ENCODE data around the gene DNAJB2.
"Not testable (repeated sequence)": the region's sequence is repeated elsewhere in the genome, so short reads cannot be mapped to it uniquely, and the experiment has no call there.

Gene DNAJB2

GRCh38 chr2:219258942-219259341 is 20.2 kb upstream of the DNAJB2 start:
- DNase-seq (ENCODE audit: low spot score) = not testable (repeated sequence)

GRCh38 chr2:219261024-219261855 is 17.9 kb upstream of the DNAJB2 start:
- no peak for DNase-seq (ENCODE audit: low spot score)

- DNase-seq (ENCODE audit: low spot score) = no peak
These were observed 12.9 kb upstream of the DNAJB2 start for GRCh38 chr2:219266232-219266631.

- DNase-seq (ENCODE audit: low spot score) = no peak
These were observed 12.3 kb upstream of the DNAJB2 start for GRCh38 chr2:219266886-219267285.

GRCh38 chr2:219268294-219268693 is 10.9 kb upstream of the DNAJB2 start:
- no peak for DNase-seq (ENCODE audit: low spot score)

GRCh38 chr2:219269362-219270054 is 9.7 kb upstream of the DNAJB2 start:
- DNase-seq (ENCODE audit: low spot score) = no peak

- no peak for DNase-seq (ENCODE audit: low spot score)
These were observed 9.2 kb upstream of the DNAJB2 start for GRCh38 chr2:219270055-219270372.

- no peak for DNase-seq (ENCODE audit: low spot score)
These were observed 8.1 kb upstream of the DNAJB2 start for GRCh38 chr2:219271021-219271420.

- DNase-seq (ENCODE audit: low spot score) = no peak
These were observed 6.8 kb upstream of the DNAJB2 start for GRCh38 chr2:219272356-219272755.

GRCh38 chr2:219272995-219273394 is 6.2 kb upstream of the DNAJB2 start:
- no peak for DNase-seq (ENCODE audit: low spot score)

- DNase-seq (ENCODE audit: low spot score) = no peak
These were observed 5.2 kb upstream of the DNAJB2 start for GRCh38 chr2:219273937-219274336.

- DNase-seq (ENCODE audit: low spot score) = no peak
These were observed 4.7 kb upstream of the DNAJB2 start for GRCh38 chr2:219274361-219274921.

- DNase-seq (ENCODE audit: low spot score) = peak; percentile 78
These were observed 1.2 kb upstream of the DNAJB2 start for GRCh38 chr2:219277703-219278654.

GRCh38 chr2:219278655-219279150 is 463 bp upstream of the DNAJB2 start:
- no peak for DNase-seq (ENCODE audit: low spot score)

GRCh38 chr2:219279916-219280516 is 850 bp downstream of the DNAJB2 start:
- DNase-seq (ENCODE audit: low spot score) = no peak

GRCh38 chr2:219280651-219281050 is 1.5 kb downstream of the DNAJB2 start:
- no peak for DNase-seq (ENCODE audit: low spot score)

- no peak for DNase-seq (ENCODE audit: low spot score)
These were observed 2.4 kb downstream of the DNAJB2 start for GRCh38 chr2:219281588-219281987.

- no peak for DNase-seq (ENCODE audit: low spot score)
These were observed 3.2 kb downstream of the DNAJB2 start for GRCh38 chr2:219282375-219282774.

- no peak for DNase-seq (ENCODE audit: low spot score)
These were observed 3.9 kb downstream of the DNAJB2 start for GRCh38 chr2:219282943-219283581.

GRCh38 chr2:219284501-219285372 is 5.6 kb downstream of the DNAJB2 start:
- DNase-seq (ENCODE audit: low spot score) = no peak

All from CD4-positive, alpha-beta T cell treated with Interleukin-2 at 100 ng/mL for 4 hours (primary cell).